HCT116 (cell line): ENCODE data around the gene SRPK3. TPM values are rescaled to one million over a fixed set of nuclear protein-coding genes. Genes with fewer than 3 reads are reported as not detected.

Experiments
- ATAC-seq: fragments of 200-7000 bp; cut with Tn5 transposase; 2 replicates; pipeline ENCODE4 v1.9.1; 2020; ENCODE audit warnings: mild to moderate bottlenecking, moderate library complexity
- BruUV-seq: library from RNA; stranded (reverse); fragments of 400-500 nt; replicated peaks from 2 replicates; lab custom pipeline; 2021; lab: Mats Ljungman, UMichigan
- CTCF ChIA-PET: fragments of 300-600 bp; sonication (Branson Sonifier 250); formaldehyde crosslinking; loops from one replicate; lab custom pipeline; 2021; ENCODE audit warnings: antibody characterized with exemption; lab: Charles Lee
- POLR2A ChIA-PET: fragments of 300-600, 350-600 bp; sonication (Branson Sonifier 250); formaldehyde crosslinking; loops from one replicate; lab custom pipeline; 2021; ENCODE audit warnings: antibody characterized with exemption; lab: Charles Lee
- RAD21 ChIA-PET, 2 experiments: fragments of 300-600 bp; sonication (Branson Sonifier 250); formaldehyde crosslinking; loops; one replicate each; lab custom pipeline; 2023; ENCODE audit warnings: low total read pairs in 2 of 2; ENCODE audit not compliant: uncharacterized antibody in 2 of 2, unreplicated experiment in 2 of 2, low non-redundant PET in 1 of 2; lab: Charles Lee
- DNase-seq: peaks from one replicate; pipeline ENCODE4 v3.0.0-alpha.2; 2010; ENCODE audit warnings: low read depth, low spot score
- H2AFZ ChIP-seq: fragments of 200-600 bp; shearing (Covaris generic), sonication (generic); 2 replicates; pipeline ENCODE4 v1.6.1; 2017; ENCODE audit warnings: low read depth, mixed run types, mixed read lengths, antibody characterized with exemption, low read length; ENCODE audit not compliant: poor library complexity, severe bottlenecking
- H3K27ac ChIP-seq: 2 replicates; pipeline ENCODE4 v1.5.1; 2012; ENCODE audit warnings: low read depth, low read length
- H3K27me3 ChIP-seq: fragments of 200-600 bp; sonication (generic); 2 replicates; pipeline ENCODE4 v1.6.1; 2016; ENCODE audit warnings: mixed run types, low read length, mixed read lengths; ENCODE audit not compliant: insufficient read depth
- H3K36me3 ChIP-seq, 2 experiments: fragments of 200-500 bp in 1 of 2; fragments of 200-600 bp in 1 of 2; sonication (Bioruptor generic) in 1 of 2; sonication (generic) in 1 of 2; 2 replicates each; pipeline versions ENCODE4 v1.5.1 to v1.6.1; 2014 to 2016; ENCODE audit warnings: low read length in 2 of 2, inconsistent platforms in 1 of 2, mixed read lengths in 1 of 2, mixed run types in 1 of 2; ENCODE audit not compliant: insufficient read depth in 2 of 2, control insufficient read depth in 1 of 2
- H3K4me1 ChIP-seq, 2 experiments: fragments of 200-600 bp in 1 of 2; sonication (generic) in 1 of 2; 2 replicates each; pipeline versions ENCODE4 v1.5.1 to v1.6.1; 2012 to 2017; ENCODE audit warnings: low read length in 2 of 2, inconsistent platforms in 1 of 2, mild to moderate bottlenecking in 1 of 2, mixed read lengths in 1 of 2, mixed run types in 1 of 2, moderate library complexity in 1 of 2; ENCODE audit not compliant: insufficient read depth in 2 of 2, control insufficient read depth in 1 of 2
- H3K4me2 ChIP-seq: fragments of 200-600 bp; sonication (generic); 2 replicates; pipeline ENCODE4 v1.6.1; 2017; ENCODE audit warnings: mixed run types, low read length, mixed read lengths
- H3K4me3 ChIP-seq, 2 experiments: fragments of 200-600 bp in 1 of 2; sonication (generic) in 1 of 2; replicated peaks in 1 of 2; 2 replicates each; pipeline ENCODE4 v1.5.1; 2011 to 2016; ENCODE audit warnings: low read length in 2 of 2, control low read depth in 1 of 2, low read depth in 1 of 2, mild to moderate bottlenecking in 1 of 2, mixed read lengths in 1 of 2, mixed run types in 1 of 2
- H3K79me2 ChIP-seq: fragments of 200-600 bp; sonication (generic); 2 replicates; pipeline ENCODE4 v1.6.1; 2017; ENCODE audit warnings: mild to moderate bottlenecking, mixed run types, low read length, moderate library complexity, mixed read lengths; ENCODE audit not compliant: insufficient read depth
- H3K9ac ChIP-seq: fragments of 200-600 bp; sonication (generic); 2 replicates; pipeline ENCODE4 v1.6.1; 2016; ENCODE audit warnings: low read length, mixed read lengths
- H3K9me2 ChIP-seq: fragments of 200-600 bp; sonication (generic), shearing (Covaris generic); 2 replicates; pipeline ENCODE4 v1.6.1; 2017; ENCODE audit warnings: mixed run types, mild to moderate bottlenecking, moderate library complexity; ENCODE audit not compliant: insufficient read depth
- H3K9me3 ChIP-seq, 2 experiments: fragments of 200-500 bp in 1 of 2; fragments of 200-600 bp in 1 of 2; sonication (Bioruptor generic) in 1 of 2; sonication (generic) in 1 of 2; 2 replicates each; pipeline ENCODE4 v1.6.1; 2014 to 2017; ENCODE audit warnings: low read length in 2 of 2, mixed read lengths in 2 of 2, inconsistent platforms in 1 of 2, low read depth in 1 of 2, mild to moderate bottlenecking in 1 of 2, mixed run types in 1 of 2, moderate library complexity in 1 of 2; ENCODE audit not compliant: control insufficient read depth in 1 of 2, insufficient read depth in 1 of 2
- H4K20me1 ChIP-seq: fragments of 200-600 bp; sonication (generic), shearing (Covaris generic); 2 replicates; pipeline ENCODE4 v1.6.1; 2017; ENCODE audit warnings: mixed run types, mild to moderate bottlenecking, moderate library complexity; ENCODE audit not compliant: insufficient read depth
- ATF3 ChIP-seq: IDR thresholded peaks from 2 replicates; pipeline ENCODE4 v1.6.1; 2012
- CBX3 ChIP-seq: IDR thresholded peaks from 2 replicates; pipeline ENCODE4 v1.6.1; 2012; ENCODE audit warnings: low read depth
- CEBPB ChIP-seq: IDR thresholded peaks from 2 replicates; pipeline ENCODE4 v1.6.1; 2012; ENCODE audit warnings: low read depth
- EGR1 ChIP-seq: IDR thresholded peaks from 2 replicates; pipeline ENCODE4 v1.6.1; 2012; ENCODE audit warnings: low read depth
- ELF1 ChIP-seq: IDR thresholded peaks from 2 replicates; pipeline ENCODE4 v1.6.1; 2012; ENCODE audit warnings: low read depth, borderline replicate concordance
- EZH2 ChIP-seq: fragments of 200-600 bp; sonication (generic); IDR thresholded peaks from 2 replicates; pipeline ENCODE4 v1.6.1; 2017; ENCODE audit warnings: antibody characterized with exemption, mixed run types
- EZH2phosphoT487 ChIP-seq: fragments of 200-600 bp; IDR thresholded peaks from 2 replicates; pipeline ENCODE4 v1.6.1; 2018; ENCODE audit warnings: antibody characterized with exemption, borderline replicate concordance
- POLR2AphosphoS5 ChIP-seq: IDR thresholded peaks from 2 replicates; pipeline ENCODE4 v1.6.1; 2011; ENCODE audit warnings: mild to moderate bottlenecking, low read depth, low read length, moderate library complexity
- REST ChIP-seq: IDR thresholded peaks from 2 replicates; pipeline ENCODE4 v1.6.1; 2012; ENCODE audit warnings: low read depth
- TCF7L2 ChIP-seq: IDR thresholded peaks from 2 replicates; pipeline ENCODE4 v1.7.0; 2011; ENCODE audit warnings: borderline replicate concordance, inconsistent platforms; ENCODE audit not compliant: insufficient read depth, insufficient read length; ENCODE audit errors: extremely low read depth
- ZBTB33 ChIP-seq: IDR thresholded peaks from 2 replicates; pipeline ENCODE4 v1.6.1; 2011; ENCODE audit warnings: mild to moderate bottlenecking, low read length, moderate library complexity; ENCODE audit not compliant: insufficient replicate concordance; ENCODE audit errors: extremely low read depth
- ZFX ChIP-seq: fragments of 450-650 bp; IDR thresholded peaks from 2 replicates; pipeline ENCODE4 v1.6.1; 2017
- intact Hi-C: fragments of 100-400 bp; cut with micrococcal nuclease; formaldehyde crosslinking; loops from 2 replicates; pipeline ENCODE4 v1.10.0; 2022
- total RNA-seq: library from RNA; stranded (reverse); gene quantifications from one replicate; pipeline ENCODE4 v1.2.1, GENCODE V29; 2021; ENCODE audit not compliant: unreplicated experiment

The SRPK3 gene
- total RNA-seq, 1 experiment from 2014 or later = not detected

- ATAC-seq (no peak), DNase-seq (no peak)
- no peak overlapping the region for H3K4me2 ChIP-seq
- no peak overlapping the region for H3K9ac ChIP-seq
- TF ChIP-seq ATF3 = no peak
- TF ChIP-seq ZBTB33 = no peak
- no peak for TF ChIP-seq EZH2phosphoT487
- TF ChIP-seq TCF7L2 = no peak
- no peak for TF ChIP-seq ELF1
- no peak for TF ChIP-seq ZFX
- TF ChIP-seq EZH2 = no peak
- no peak for TF ChIP-seq CEBPB
- no peak for TF ChIP-seq EGR1
- no peak for TF ChIP-seq CBX3
- TF ChIP-seq POLR2AphosphoS5 = no peak
- no peak for TF ChIP-seq REST
- H3K79me2 ChIP-seq = no peaks in the 10 kb centered on the region
- no peaks in the 10 kb centered on the region for H3K36me3 ChIP-seq
- ChIA-PET RAD21 (no interaction called here), CTCF (no interaction called here), POLR2A (no interaction called here)
- H3K4me1 ChIP-seq = peaks cover 0 to 6% of the 10 kb centered on the region in 2 experiments; a peak in 1 of 4 replicates
- no peaks in the 10 kb centered on the region for H3K9me2 ChIP-seq
- no peaks in the 10 kb centered on the region for H3K27me3 ChIP-seq
- no peak overlapping the region for H3K27ac ChIP-seq
- intact Hi-C loops = no loop called here
- no peaks in the 10 kb centered on the region for H4K20me1 ChIP-seq
- BruUV-seq = no TSS peak
- no peak overlapping the region for H2AFZ ChIP-seq
- no peaks in the 10 kb centered on the region for H3K9me3 ChIP-seq
- no peak overlapping the region for H3K4me3 ChIP-seq
Measured at GRCh38 chrX:153772316-153773217, 8.3 kb upstream of the SRPK3 start.
